Stimulated activated naive CD8-positive, alpha-beta T cell treated with anti-CD3 and anti-CD28 coated beads, Interleukin-15, Interleukin-2, amounts not matched to agents 100 ng/mL and 50 ng/mL, for 24 hours (primary cell): ENCODE results near the gene DNAH1.

ENCODE experiments used
- H3K27ac Mint-ChIP-seq: one replicate; pipeline ENCODE4 v1.8.0; 2021; ENCODE audit warnings: mild to moderate bottlenecking, mixed read lengths
- H3K27me3 Mint-ChIP-seq: one replicate; pipeline ENCODE4 v1.8.0; 2021; ENCODE audit warnings: mixed read lengths
- H3K36me3 Mint-ChIP-seq: one replicate; pipeline ENCODE4 v1.8.0; 2021; ENCODE audit warnings: low read depth, mixed read lengths
- H3K4me1 Mint-ChIP-seq: one replicate; pipeline ENCODE4 v1.8.0; 2021; ENCODE audit warnings: low read depth, mixed read lengths
- H3K4me3 Mint-ChIP-seq: one replicate; pipeline ENCODE4 v1.8.0; 2021; ENCODE audit warnings: mild to moderate bottlenecking, mixed read lengths
- H3K9me3 Mint-ChIP-seq: one replicate; pipeline ENCODE4 v1.8.0; 2021; ENCODE audit warnings: mixed read lengths

The DNAH1 gene

DNA sequence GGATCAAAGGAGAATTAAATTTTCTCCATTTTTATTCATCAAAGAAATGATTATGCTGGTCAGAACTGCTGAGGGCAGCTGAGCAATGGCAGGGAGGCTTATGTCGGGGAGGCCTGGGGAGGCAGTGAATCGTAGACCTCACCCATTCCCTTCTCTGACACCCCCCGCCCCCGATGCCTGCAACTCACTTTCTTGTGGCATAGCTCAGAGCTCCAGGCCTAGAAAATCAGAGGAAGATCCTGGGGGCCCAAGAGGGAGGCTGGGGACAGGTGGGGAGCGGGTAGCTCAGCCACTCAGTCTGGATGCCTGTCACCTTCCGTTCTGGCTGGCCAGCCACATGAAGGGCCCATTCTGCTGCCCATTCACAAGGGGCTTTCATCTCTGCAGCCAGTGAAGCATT is 1.1 kb upstream of the DNAH1 start:
- Mint-ChIP-seq H3K4me3 (no peak overlapping the region), H3K27ac (no peak overlapping the region), H3K4me1 (peaks cover 52% of the 10 kb centered on the region), H3K27me3 (no peaks in the 10 kb centered on the region), H3K36me3 (no peaks in the 10 kb centered on the region), H3K9me3 (no peaks in the 10 kb centered on the region)

DNA sequence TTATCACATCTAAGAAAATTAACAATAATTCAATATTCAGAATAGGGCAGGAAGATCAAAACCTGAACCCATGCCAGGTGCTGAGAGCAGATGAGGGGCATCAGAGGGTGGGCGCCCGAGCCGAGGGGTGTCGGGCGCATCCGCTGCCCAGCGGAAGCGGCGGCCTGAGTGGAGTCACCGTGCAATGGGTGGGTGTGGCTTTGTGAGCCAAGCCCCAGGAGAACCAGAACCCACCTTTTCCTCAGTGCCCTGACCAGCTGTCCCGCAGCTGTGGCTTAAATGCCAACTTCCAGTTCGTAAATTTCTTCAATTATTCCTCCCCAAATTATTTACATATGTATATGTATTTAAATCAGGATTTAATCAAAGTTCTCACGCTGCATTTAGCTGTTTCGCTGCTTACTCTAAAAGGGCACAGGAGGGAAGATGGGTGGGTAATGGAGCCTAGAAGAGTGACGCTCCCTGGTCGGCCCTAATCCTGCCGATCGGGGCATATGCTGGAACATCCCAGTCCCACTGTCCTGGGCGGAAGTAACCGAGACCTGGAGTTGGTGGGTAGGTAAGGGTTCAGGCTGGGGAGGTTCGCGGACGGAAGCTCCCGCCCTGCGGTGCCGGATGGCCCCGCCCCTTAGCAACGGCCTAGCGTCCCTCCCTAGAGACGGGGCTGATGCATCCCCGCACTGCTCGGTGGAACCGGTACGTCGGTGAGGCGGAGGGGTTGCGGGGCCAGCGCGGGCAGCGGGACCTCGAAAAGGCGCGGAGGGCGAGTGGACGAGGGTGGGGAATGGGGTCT is 1.3 kb downstream of the DNAH1 start:
- Mint-ChIP-seq H3K4me1 (peaks cover 39% of the 10 kb centered on the region), H3K27ac (no peak overlapping the region), H3K36me3 (no peaks in the 10 kb centered on the region), H3K4me3 (peak overlapping the region; percentile 52), H3K9me3 (no peaks in the 10 kb centered on the region), H3K27me3 (no peaks in the 10 kb centered on the region)

DNA sequence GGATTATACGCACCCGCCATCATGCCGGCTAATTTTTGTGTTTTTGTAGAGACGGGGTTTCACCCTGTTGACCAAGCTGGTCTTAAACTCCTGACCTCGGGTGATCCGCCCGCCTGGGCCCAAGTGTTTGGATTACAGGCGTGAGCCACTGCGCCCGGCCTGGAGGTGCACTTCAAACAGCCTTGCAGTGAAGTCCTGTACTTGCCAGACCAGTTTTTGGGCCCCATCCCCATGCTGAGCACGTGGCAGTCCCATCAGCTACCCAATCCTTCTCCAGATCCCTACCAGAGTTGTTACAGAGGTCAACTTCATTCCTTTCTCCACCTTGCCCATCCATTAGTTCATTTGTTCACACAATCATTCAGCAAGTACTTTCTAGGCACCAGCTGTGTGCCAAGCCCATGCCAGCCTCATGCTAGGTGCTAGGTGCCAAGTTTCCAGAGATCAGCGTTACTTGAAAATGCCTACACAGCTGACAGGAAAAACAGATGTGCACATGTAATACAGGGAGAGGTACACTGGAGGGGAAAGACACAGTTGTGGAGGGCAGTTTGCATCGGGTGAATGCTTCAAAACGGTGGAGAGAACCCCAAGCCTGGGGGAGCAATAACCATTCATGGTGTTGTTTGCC is 2.2 kb downstream of the DNAH1 start:
- no peaks in the 10 kb centered on the region for H3K27me3 Mint-ChIP-seq
- no peak overlapping the region for H3K27ac Mint-ChIP-seq
- H3K4me1 Mint-ChIP-seq = peaks cover 33% of the 10 kb centered on the region
- H3K36me3 Mint-ChIP-seq = no peaks in the 10 kb centered on the region
- H3K4me3 Mint-ChIP-seq = no peak overlapping the region
- H3K9me3 Mint-ChIP-seq = no peaks in the 10 kb centered on the region

DNA sequence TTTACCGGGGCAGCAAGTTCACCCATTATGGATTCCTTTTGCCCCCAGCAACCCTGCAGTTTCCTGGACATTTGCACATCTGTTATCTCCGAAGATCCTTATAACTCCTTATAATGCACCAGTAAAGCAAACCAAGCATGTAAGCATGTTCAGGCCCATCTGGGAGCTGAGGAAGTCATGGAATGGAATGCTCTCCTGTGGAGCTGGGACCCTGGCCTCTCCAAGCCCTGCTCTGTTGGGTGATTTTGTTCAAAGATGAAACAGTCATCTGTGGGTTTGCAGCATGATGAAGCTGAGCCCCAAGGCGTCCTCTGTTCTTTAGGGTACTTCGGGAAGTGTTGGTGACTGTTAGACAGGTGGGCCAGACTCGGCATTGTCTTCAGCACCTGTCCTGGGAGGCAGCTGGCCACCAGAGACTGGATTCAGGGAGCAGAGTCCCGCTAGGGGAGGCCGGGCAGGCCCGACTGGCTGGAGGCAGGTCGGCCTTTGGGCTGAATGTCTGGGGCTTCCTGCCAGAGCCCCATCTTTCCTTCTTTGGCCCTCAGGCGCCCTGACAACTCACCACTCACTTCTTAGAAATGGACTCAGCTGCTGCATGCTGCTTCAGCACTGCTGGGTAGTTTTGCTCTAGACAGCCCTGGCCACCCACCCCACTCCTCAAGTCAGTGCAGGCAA is 3.9 kb downstream of the DNAH1 start:
- Mint-ChIP-seq H3K4me1 (peaks cover 18% of the 10 kb centered on the region), H3K27me3 (no peaks in the 10 kb centered on the region), H3K27ac (no peak overlapping the region), H3K36me3 (no peaks in the 10 kb centered on the region), H3K9me3 (no peaks in the 10 kb centered on the region), H3K4me3 (no peak overlapping the region)

DNA sequence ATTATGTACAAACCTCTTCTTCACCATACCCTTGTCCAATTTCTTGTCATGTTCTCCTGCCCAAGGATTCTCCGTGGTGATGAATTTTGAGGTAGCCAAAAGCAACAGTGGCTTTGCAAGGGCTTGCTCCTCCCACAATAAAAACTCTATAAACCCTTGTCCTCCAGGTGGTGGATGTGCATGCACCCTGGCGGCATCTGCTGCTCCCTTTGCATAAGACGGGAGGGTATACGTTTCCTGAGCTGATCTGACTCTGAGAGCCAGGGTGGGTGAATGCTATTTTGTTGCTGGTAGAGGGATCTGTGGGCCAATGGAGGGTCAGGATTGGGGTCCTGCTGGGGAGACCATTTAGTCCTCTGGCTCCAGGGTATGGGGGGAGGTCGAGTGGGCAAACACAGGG is 5.4 kb downstream of the DNAH1 start:
- Mint-ChIP-seq H3K4me3 (no peak overlapping the region), H3K4me1 (peaks cover 18% of the 10 kb centered on the region), H3K27ac (no peak overlapping the region), H3K9me3 (no peaks in the 10 kb centered on the region), H3K36me3 (no peaks in the 10 kb centered on the region), H3K27me3 (no peaks in the 10 kb centered on the region)

DNA sequence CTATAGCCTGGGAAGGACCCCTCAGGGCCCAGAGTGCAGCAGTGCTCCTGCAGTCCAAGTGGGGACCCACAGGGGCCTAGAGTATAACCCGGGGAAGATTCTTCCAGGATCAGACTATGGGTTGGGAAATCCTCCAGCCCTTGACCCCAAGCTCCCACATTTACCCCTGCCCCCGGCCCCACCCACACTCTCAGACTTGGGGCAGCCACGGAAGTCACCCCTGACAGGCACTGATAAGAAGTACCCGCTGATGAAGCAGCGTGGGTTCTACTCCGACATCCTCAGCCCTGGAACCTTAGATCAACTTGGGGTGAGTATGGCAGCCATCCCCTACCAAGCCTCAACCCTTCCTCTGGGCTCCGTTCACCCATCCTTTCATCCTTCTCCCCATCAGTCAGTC is 6.3 kb downstream of the DNAH1 start:
- Mint-ChIP-seq H3K27ac (no peak overlapping the region), H3K4me1 (peaks cover 8% of the 10 kb centered on the region), H3K36me3 (no peaks in the 10 kb centered on the region), H3K27me3 (no peaks in the 10 kb centered on the region), H3K9me3 (no peaks in the 10 kb centered on the region), H3K4me3 (no peak overlapping the region)

DNA sequence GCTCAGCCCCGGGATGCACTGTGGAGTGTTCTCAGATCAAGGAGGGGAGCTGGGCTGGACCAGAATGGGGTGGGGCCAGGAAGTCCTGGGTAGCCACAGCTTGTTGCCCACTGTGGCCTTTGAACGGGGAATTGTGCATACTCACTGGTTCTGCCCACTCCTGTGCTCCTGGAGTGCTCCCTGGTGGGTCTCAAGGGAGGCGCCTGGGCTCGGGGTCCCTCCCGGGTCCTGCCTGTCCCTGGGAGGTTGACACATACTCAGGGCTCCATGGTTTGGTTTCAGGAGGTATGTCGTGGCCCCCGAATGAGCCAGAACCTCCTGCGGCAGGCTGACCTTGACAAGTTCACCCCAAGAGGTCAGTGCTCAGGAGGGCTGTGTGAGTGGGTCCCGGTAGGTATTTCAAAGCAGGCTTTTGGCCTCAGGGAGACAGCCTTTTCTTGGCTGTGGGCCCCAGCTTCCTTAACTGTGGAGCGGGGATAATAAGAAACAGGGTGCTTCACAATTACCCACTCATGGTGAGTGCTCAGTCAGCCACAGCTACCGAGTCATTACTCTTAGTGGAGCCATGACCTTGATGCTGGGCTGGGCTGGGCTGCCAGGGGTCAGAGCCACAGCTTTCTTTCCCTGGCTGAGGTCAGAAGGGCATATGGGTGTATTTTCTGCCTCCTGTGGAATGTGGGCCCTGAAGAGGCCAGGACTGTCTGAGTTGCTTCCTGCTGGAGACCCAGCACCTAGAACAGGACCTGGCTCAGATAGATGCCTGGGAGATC is 7.6 kb downstream of the DNAH1 start:
- no peaks in the 10 kb centered on the region for H3K4me1 Mint-ChIP-seq
- H3K27ac Mint-ChIP-seq = no peak overlapping the region
- H3K9me3 Mint-ChIP-seq = no peaks in the 10 kb centered on the region
- no peaks in the 10 kb centered on the region for H3K27me3 Mint-ChIP-seq
- no peak overlapping the region for H3K4me3 Mint-ChIP-seq
- no peaks in the 10 kb centered on the region for H3K36me3 Mint-ChIP-seq

DNA sequence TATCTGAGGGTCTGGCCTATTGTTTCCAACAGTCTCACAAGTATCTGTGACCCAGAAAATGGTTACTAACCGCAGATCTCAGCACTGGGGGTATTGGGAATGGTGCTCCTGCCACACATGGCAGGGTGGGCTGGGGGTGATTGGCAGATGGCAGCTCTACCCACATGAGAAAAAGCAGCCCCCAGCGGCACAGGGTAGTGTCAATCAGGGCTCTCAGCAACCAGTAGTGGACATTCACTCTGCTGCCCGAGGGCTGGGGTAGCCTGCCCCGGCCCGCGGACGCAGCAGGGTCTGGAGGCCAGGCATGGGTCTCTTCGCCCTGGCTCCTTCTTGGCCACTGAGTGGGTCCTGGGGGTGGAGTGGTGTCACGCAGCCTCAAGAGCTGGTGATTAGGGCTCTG is 8.6 kb downstream of the DNAH1 start:
- Mint-ChIP-seq H3K9me3 (no peaks in the 10 kb centered on the region), H3K27ac (no peak overlapping the region), H3K36me3 (no peaks in the 10 kb centered on the region), H3K4me3 (no peak overlapping the region), H3K27me3 (no peaks in the 10 kb centered on the region), H3K4me1 (no peaks in the 10 kb centered on the region)

DNA sequence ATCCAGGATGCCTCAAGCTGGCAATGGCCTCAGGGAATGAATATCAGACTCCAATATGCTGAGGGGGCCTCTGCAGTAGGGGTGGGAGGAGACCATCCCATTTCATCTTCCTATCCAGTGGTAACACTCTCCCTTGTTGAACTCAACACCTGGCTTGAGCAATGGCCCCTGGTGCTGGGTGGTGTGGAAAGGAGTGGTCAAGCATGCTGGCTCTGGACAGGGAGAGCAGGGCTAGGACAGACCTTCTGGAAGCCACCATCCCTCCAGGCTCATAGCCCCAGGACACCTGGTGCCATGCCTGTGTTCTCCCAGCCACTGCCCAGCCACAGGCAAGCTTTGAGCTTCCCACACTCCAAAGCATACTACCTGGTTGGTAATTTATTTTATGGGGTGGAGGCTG is 9.6 kb downstream of the DNAH1 start:
- Mint-ChIP-seq H3K4me1 (no peaks in the 10 kb centered on the region), H3K27ac (no peak overlapping the region), H3K9me3 (no peaks in the 10 kb centered on the region), H3K4me3 (no peak overlapping the region), H3K27me3 (no peaks in the 10 kb centered on the region), H3K36me3 (no peaks in the 10 kb centered on the region)

DNA sequence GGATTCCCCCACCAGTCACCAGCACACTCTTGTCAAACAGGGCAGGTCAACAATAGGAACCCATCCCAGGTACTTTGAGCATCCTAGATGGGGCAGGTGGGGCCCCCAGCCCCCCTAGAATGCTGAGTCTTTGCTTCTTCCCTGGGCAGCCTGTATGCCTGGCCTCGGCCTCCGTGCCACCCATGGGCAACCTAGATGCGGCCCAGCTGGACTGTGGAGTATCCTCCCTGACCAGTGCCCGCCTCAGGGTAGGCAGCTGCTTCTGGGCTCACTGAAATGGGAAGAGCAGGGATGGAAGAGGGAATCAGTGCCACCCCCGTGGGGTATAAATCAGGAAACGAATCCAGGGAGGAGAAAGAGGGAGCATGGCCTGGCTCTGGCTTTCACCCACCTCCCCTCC is 10.9 kb downstream of the DNAH1 start:
- H3K36me3 Mint-ChIP-seq = no peaks in the 10 kb centered on the region

DNA sequence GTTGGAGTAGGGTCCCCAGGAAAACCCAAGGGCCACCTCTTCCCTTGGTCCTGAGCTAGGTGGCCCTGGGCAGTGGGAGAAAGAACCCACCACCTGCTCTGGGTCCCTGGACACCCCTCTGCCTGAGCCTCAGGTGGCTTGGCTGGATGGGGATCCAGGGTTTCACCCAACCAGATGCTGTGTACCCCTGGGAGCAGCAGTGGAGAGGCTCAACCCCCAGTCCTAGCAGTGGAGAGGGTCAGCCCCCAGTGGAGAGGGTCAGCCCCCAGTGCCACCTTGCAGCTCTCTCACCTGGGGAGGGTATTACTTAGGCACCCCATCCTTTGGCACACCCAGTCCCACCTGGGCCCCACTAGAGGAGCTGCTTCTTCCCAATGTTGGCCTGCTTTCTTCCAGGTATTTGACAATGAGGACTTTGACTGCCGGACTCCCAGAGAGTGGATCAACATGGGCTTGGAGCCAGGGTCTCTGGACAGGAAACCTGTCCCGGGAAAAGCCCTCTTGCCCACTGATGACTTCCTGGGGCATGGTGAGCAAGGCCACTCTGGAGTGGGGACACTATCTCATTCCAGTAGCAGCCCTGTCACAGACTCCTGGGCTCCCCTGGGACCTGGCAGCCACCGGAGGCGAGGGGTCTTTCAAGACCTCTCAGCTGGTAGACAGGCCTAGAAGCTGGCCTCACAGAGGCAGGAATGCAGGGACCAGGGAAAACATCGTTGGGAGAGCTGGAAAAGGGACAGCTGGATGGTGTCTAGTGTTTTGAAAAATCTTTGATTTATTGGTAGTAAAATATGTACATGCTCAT is 11.6 kb downstream of the DNAH1 start:
- H3K36me3 Mint-ChIP-seq = no peaks in the 10 kb centered on the region
- H3K4me1 Mint-ChIP-seq = no peaks in the 10 kb centered on the region
- no peaks in the 10 kb centered on the region for H3K9me3 Mint-ChIP-seq
- H3K27me3 Mint-ChIP-seq = no peaks in the 10 kb centered on the region
- no peak overlapping the region for H3K4me3 Mint-ChIP-seq
- H3K27ac Mint-ChIP-seq = no peak overlapping the region

More for the DNA sequence above, 10.9 kb downstream of the DNAH1 start:
- H3K9me3 Mint-ChIP-seq = no peaks in the 10 kb centered on the region
- H3K27me3 Mint-ChIP-seq = no peaks in the 10 kb centered on the region
- H3K27ac Mint-ChIP-seq = no peak overlapping the region
- H3K4me3 Mint-ChIP-seq = no peak overlapping the region
- H3K4me1 Mint-ChIP-seq = no peaks in the 10 kb centered on the region

DNA sequence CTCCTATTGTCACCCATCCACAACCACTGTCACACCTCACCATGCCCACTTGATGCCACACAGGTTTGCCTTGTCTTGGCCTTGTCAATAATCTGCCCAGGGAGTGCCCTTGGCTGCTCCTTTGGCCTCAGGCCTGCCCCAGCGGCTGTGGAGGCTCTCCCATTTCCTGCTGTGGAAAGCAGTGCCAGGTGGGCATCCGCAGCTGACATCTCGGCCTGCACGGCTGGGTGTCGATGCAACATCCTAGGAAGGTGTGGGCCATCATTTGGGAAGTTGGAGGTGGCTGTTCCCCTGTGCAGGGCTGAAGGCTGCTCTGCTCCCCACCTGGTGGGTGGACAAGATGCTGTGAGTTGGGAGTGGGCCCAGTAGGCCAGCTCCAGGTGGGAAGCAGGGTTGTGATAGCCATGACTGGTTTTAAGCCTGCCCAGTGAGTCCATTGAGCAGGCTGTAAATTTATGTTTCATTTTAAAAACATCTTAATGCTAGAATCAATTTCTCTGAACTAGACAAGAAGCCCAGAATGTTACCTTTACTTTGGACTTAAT is 12.5 kb downstream of the DNAH1 start:
- H3K27me3 Mint-ChIP-seq = no peaks in the 10 kb centered on the region
- no peaks in the 10 kb centered on the region for H3K36me3 Mint-ChIP-seq
- no peaks in the 10 kb centered on the region for H3K4me1 Mint-ChIP-seq
- no peak overlapping the region for H3K27ac Mint-ChIP-seq
- no peaks in the 10 kb centered on the region for H3K9me3 Mint-ChIP-seq
- no peak overlapping the region for H3K4me3 Mint-ChIP-seq

DNA sequence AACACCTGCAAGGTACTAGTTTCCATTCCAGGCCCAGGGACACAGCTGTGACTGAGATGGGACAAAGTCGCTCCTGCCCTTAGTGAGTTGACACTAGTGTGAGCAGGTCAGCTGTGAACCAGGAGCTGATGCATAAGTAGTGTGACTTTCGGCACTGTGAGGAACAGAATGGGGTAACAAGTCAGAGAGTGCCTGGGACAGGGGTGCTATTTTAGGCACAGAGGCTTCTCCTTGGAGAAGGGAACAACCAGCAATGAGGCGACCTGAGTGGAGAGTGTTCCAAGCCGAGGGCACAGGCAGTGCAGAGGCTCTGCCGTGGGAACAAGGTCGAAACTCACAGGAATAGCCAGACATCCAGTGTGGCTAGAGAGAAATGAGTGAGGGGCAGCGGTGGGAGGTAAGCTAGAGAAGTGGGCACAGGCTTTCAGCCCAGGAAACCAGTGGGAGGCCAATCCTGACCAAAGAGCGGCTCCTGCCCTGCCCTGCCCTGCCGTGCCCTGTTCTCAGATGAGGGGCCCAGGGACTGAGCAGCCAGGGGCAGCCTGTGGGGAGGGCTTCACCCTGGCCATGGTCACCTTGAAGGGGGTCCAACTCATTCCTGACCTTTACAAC is 14.2 kb downstream of the DNAH1 start:
- no peaks in the 10 kb centered on the region for H3K9me3 Mint-ChIP-seq
- H3K4me3 Mint-ChIP-seq = no peak overlapping the region
- H3K27ac Mint-ChIP-seq = no peak overlapping the region
- no peaks in the 10 kb centered on the region for H3K36me3 Mint-ChIP-seq
- no peaks in the 10 kb centered on the region for H3K4me1 Mint-ChIP-seq
- no peaks in the 10 kb centered on the region for H3K27me3 Mint-ChIP-seq

DNA sequence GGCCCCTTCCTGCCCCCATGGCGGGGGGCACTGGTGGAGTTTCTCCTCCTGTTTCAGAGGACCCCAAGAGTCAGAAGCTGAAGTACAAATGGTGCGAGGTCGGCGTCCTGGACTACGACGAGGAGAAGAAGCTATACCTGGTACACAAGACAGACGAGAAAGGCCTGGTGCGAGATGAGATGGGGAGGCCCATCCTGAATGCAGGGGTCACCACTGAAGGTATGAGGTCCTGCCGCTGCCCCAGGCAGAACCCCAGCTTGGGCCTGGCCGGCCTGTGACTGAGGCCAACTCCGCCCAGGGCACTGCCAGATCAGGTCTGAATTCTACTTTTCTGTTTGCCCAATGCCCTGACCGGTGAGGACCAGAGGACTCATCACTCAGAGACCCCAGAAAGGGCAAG is 15.0 kb downstream of the DNAH1 start:
- no peaks in the 10 kb centered on the region for H3K36me3 Mint-ChIP-seq
- H3K27me3 Mint-ChIP-seq = no peaks in the 10 kb centered on the region
- H3K4me3 Mint-ChIP-seq = no peak overlapping the region
- no peaks in the 10 kb centered on the region for H3K9me3 Mint-ChIP-seq
- no peak overlapping the region for H3K27ac Mint-ChIP-seq
- H3K4me1 Mint-ChIP-seq = no peaks in the 10 kb centered on the region
